SK-N-SH (cell line): Measurements from ENCODE around the gene AUTS2. TPM values are rescaled to one million over a fixed set of nuclear protein-coding genes. Genes with fewer than 3 reads are reported as not detected.
A peak's percentile ranks its signal among the peaks of the same experiment; 100 is the strongest.

Source experiments
- CTCF ChIA-PET: fragments of 300-600, 350-600 bp; formaldehyde crosslinking; extraction: SDS; loops from one replicate; lab custom pipeline; 2021; lab: Yijun Ruan, JAX
- POLR2A ChIA-PET: fragments of 350-600 bp; sonication (Branson Sonifier 250); formaldehyde crosslinking; extraction: SDS; loops from one replicate; lab custom pipeline; 2020; ENCODE audit warnings: antibody characterized with exemption, inconsistent platforms; lab: Yijun Ruan, JAX
- DNase-seq: peaks from one replicate; pipeline ENCODE4 v3.0.0; 2012
- H2AFZ ChIP-seq: fragments of 200-600 bp; sonication (generic); 2 replicates; pipeline ENCODE4 v1.8.1; 2016; ENCODE audit warnings: antibody characterized with exemption, mild to moderate bottlenecking, low read depth
- H3F3A ChIP-seq: fragments of 200-600 bp; sonication (generic); replicated peaks from 2 replicates; pipeline ENCODE3; 2016; ENCODE audit warnings: antibody characterized with exemption, mild to moderate bottlenecking; ENCODE audit not compliant: insufficient read depth
- H3K27ac ChIP-seq, 2 experiments: fragments of 200-500 bp in 1 of 2; fragments of 200-600 bp in 1 of 2; sonication (Bioruptor generic) in 1 of 2; sonication (generic), shearing (Covaris generic) in 1 of 2; 2 replicates each; pipeline versions ENCODE4 v1.5.1 to v1.6.1; 2014 to 2016; ENCODE audit warnings: low read depth in 2 of 2, inconsistent platforms in 1 of 2, low read length in 1 of 2, mild to moderate bottlenecking in 1 of 2, mixed read lengths in 1 of 2
- H3K27me3 ChIP-seq: fragments of 200-600 bp; sonication (generic), shearing (Covaris generic); 2 replicates; pipeline ENCODE4 v1.6.1; 2016; ENCODE audit warnings: mixed run types; ENCODE audit not compliant: insufficient read depth
- H3K36me3 ChIP-seq, 2 experiments: fragments of 200-500 bp in 1 of 2; fragments of 200-600 bp in 1 of 2; sonication (Bioruptor generic) in 1 of 2; sonication (generic) in 1 of 2; replicated peaks in 1 of 2; 2 replicates each; pipeline versions ENCODE3 to v1.5.1; 2014 to 2016; ENCODE audit warnings: low read length in 1 of 2, mild to moderate bottlenecking in 1 of 2; ENCODE audit not compliant: insufficient read depth in 2 of 2, control insufficient read depth in 1 of 2
- H3K4me1 ChIP-seq, 2 experiments: fragments of 200-500 bp in 1 of 2; fragments of 200-600 bp in 1 of 2; sonication (Bioruptor generic) in 1 of 2; sonication (generic), shearing (Covaris generic) in 1 of 2; 2 replicates each; pipeline versions ENCODE4 v1.5.1 to v1.6.1; 2014 to 2016; ENCODE audit warnings: low read depth in 1 of 2, low read length in 1 of 2, mixed run types in 1 of 2; ENCODE audit not compliant: insufficient read depth in 2 of 2, control insufficient read depth in 1 of 2
- H3K4me2 ChIP-seq: fragments of 200-600 bp; sonication (generic), shearing (Covaris generic); 2 replicates; pipeline ENCODE4 v1.6.1; 2017; ENCODE audit warnings: mixed run types
- H3K4me3 ChIP-seq, 2 experiments: fragments of 200-500 bp in 1 of 2; fragments of 200-600 bp in 1 of 2; sonication (Bioruptor generic) in 1 of 2; sonication (generic), shearing (Covaris generic) in 1 of 2; 2 replicates each; pipeline versions ENCODE4 v1.5.1 to v1.8.1; 2014 to 2016; ENCODE audit warnings: low read depth in 2 of 2, inconsistent platforms in 1 of 2, low read length in 1 of 2, mild to moderate bottlenecking in 1 of 2, mixed read lengths in 1 of 2, moderate library complexity in 1 of 2
- H3K79me2 ChIP-seq: fragments of 200-600 bp; sonication (generic); 2 replicates; pipeline ENCODE4 v1.8.1; 2017; ENCODE audit warnings: mild to moderate bottlenecking; ENCODE audit not compliant: insufficient read depth
- H3K9ac ChIP-seq: fragments of 200-600 bp; sonication (generic); 2 replicates; pipeline ENCODE4 v1.6.1; 2017; ENCODE audit warnings: mixed run types
- H3K9me2 ChIP-seq: fragments of 200-600 bp; sonication (generic); 2 replicates; pipeline ENCODE4 v1.6.1; 2017; ENCODE audit warnings: mixed run types
- H3K9me3 ChIP-seq: fragments of 200-600 bp; sonication (generic); 2 replicates; pipeline ENCODE4 v1.6.1; 2017; ENCODE audit warnings: mixed run types, mild to moderate bottlenecking, moderate library complexity
- H4K20me1 ChIP-seq: fragments of 200-600 bp; sonication (generic); 2 replicates; pipeline ENCODE4 v1.6.1; 2017; ENCODE audit warnings: mild to moderate bottlenecking, mixed run types; ENCODE audit not compliant: insufficient read depth
- CHD2 ChIP-seq: fragments of 150-350 bp; IDR thresholded peaks from 2 replicates; pipeline ENCODE4 v1.6.1; 2018; ENCODE audit warnings: low read length; ENCODE audit not compliant: partially characterized antibody
- ELF1 ChIP-seq: IDR thresholded peaks from 2 replicates; pipeline ENCODE4 v1.4.0; 2012
- EP300 ChIP-seq, 2 experiments: IDR thresholded peaks; 2 replicates each; pipeline versions ENCODE4 v1.4.0 to v1.6.1; 2012; ENCODE audit warnings: borderline replicate concordance in 1 of 2, low read depth in 1 of 2, low read length in 1 of 2
- EZH2phosphoT487 ChIP-seq: fragments of 200-600 bp; sonication (generic); IDR thresholded peaks from 2 replicates; pipeline ENCODE4 v1.6.1; 2017; ENCODE audit warnings: low read depth, mixed run types, mild to moderate bottlenecking, antibody characterized with exemption, moderate library complexity, borderline replicate concordance
- FOSL2 ChIP-seq: IDR thresholded peaks from 2 replicates; pipeline ENCODE4 v1.4.0; 2012; ENCODE audit warnings: low read depth, mild to moderate bottlenecking, moderate library complexity, borderline replicate concordance
- FOXJ3 ChIP-seq: sonication (generic); formaldehyde crosslinking; IDR thresholded peaks from 2 replicates; pipeline ENCODE4 v1.5.1; 2020; ENCODE audit warnings: mild to moderate bottlenecking, missing genetic modification reagents
- FOXM1 ChIP-seq: IDR thresholded peaks from 2 replicates; pipeline ENCODE4 v1.4.0; 2012; ENCODE audit warnings: low read depth, mild to moderate bottlenecking
- GABPA ChIP-seq: IDR thresholded peaks from 2 replicates; pipeline ENCODE4 v1.4.0; 2012; ENCODE audit warnings: low read depth, mild to moderate bottlenecking
- GATA2 ChIP-seq: sonication (generic); formaldehyde crosslinking; IDR thresholded peaks from 2 replicates; pipeline ENCODE4 v1.5.0; 2020; ENCODE audit warnings: mild to moderate bottlenecking, missing genetic modification reagents
- MXI1 ChIP-seq: IDR thresholded peaks from 2 replicates; pipeline ENCODE4 v1.6.1; 2012; ENCODE audit warnings: mild to moderate bottlenecking, low read depth, low read length, improper control_type of control experiment
- NRF1 ChIP-seq: IDR thresholded peaks from 2 replicates; pipeline ENCODE4 v1.6.1; 2012; ENCODE audit warnings: low read depth, mild to moderate bottlenecking, low read length
- POLR2AphosphoS5 ChIP-seq: IDR thresholded peaks from 2 replicates; pipeline ENCODE4 v1.6.1; 2012; ENCODE audit warnings: low read depth, low read length
- RCOR1 ChIP-seq: fragments of 150-350 bp; IDR thresholded peaks from 2 replicates; pipeline ENCODE4 v1.6.1; 2017; ENCODE audit warnings: antibody characterized with exemption, low read length
- RXRA ChIP-seq: IDR thresholded peaks from 2 replicates; pipeline ENCODE4 v1.4.0; 2012; ENCODE audit warnings: low read depth, mild to moderate bottlenecking, borderline replicate concordance
- SIN3A ChIP-seq: IDR thresholded peaks from 2 replicates; pipeline ENCODE4 v1.6.1; 2012; ENCODE audit warnings: low read depth, mild to moderate bottlenecking, low read length, moderate library complexity, borderline replicate concordance
- SMC3 ChIP-seq: IDR thresholded peaks from 2 replicates; pipeline ENCODE4 v1.6.1; 2012; ENCODE audit warnings: low read depth, low read length, improper control_type of control experiment
- TEAD4 ChIP-seq: IDR thresholded peaks from 2 replicates; pipeline ENCODE4 v1.4.0; 2012; ENCODE audit warnings: mild to moderate bottlenecking, borderline replicate concordance; ENCODE audit not compliant: insufficient read depth
- YY1 ChIP-seq: IDR thresholded peaks from 2 replicates; pipeline ENCODE4 v1.4.0; 2012; ENCODE audit warnings: low read depth, mild to moderate bottlenecking
- WGBS: methylation state at CpG from one replicate; pipeline ENCODE4 v1.1.6; 2017; ENCODE audit warnings: low lambda C conversion rate; 5-methylcytosine and 5-hydroxymethylcytosine counted together
- polyA plus RNA-seq, 3 experiments: library from polyadenylated mRNA; depleted of rRNA; stranded (reverse); fragments of >200 nt; gene quantifications; 2 replicates each; pipeline ENCODE4 v1.2.3, GENCODE V29; 2012
- TF ChIP-seq, protein P1 (sequence below): IDR thresholded peaks from 2 replicates; pipeline ENCODE4; 2012
- TF ChIP-seq, protein P2 (sequence below): IDR thresholded peaks from 2 replicates; pipeline ENCODE4 v1.4.0; 2012; ENCODE audit warnings: low read depth
- TF ChIP-seq, protein P3 (sequence below): fragments of 150-350 bp; IDR thresholded peaks from 2 replicates; pipeline ENCODE4 v1.6.1; 2017; ENCODE audit warnings: antibody characterized with exemption, low read length, low read depth, borderline replicate concordance
- TF ChIP-seq, protein P4 (sequence below): IDR thresholded peaks from 2 replicates; pipeline ENCODE4 v1.4.0; 2012; ENCODE audit warnings: low read depth, borderline replicate concordance

The AUTS2 gene
- polyA plus RNA-seq (2012; rRNA removed), result 7.8 and 15.6 TPM in 2 replicates
- polyA plus RNA-seq (2012; cell fraction: cytosol; rRNA removed), result 6.6 and 8.9 TPM in 2 replicates
- polyA plus RNA-seq (2012; cell fraction: nucleus; rRNA removed), result 77.7 and 103 TPM in 2 replicates

DNA sequence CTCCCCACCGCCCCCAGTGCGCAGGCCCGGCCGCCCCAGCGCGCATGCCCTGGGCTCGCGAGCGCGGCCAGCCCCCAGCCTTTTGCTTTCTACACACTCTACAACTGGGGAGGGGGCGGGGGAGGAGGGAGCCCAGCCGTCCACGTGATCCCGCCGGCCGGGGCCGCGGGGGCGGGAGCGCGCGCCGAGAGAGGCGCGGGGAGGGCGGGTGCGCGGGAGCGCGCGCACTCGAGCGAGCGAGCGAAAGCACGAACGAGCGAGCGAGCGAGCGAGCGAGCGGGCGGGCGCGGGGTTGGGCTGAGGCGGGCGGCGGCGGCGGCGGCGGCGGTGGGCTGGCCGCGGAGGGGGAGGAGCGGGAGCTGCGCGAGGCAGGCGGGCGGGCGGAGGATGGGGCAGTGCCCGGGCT lies at the start of gene AUTS2:
TSS of gene AUTS2 (plus strand) at position 395 of the 406 bp plus-strand sequence. CDS start 1,179 bp downstream, outside the sequence.
- POLR2A ChIA-PET, result interaction anchor here (1.0 to 1.7 kb wide), 2 partner anchors 67 to 334 kb away, joined by 4 read pairs; no protein-coding TSS in a partner anchor
- Histone ChIP-seq H3K4me1 (peaks cover 8 to 19% of the 10 kb centered on the region in 2 experiments), H3K36me3 (no peaks in the 10 kb centered on the region), H3K27me3 (no peaks in the 10 kb centered on the region), H3F3A (peaks cover 27% of the 10 kb centered on the region), H3K9ac (peak within 1 kb of the TSS; percentile 84), H2AFZ (peak within 1 kb of the TSS; percentile 98), H3K4me2 (peak within 1 kb of the TSS; percentile 98), H3K4me3 (peak within 1 kb of the TSS; percentile 89 to 100), H3K79me2 (peaks cover 40% of the 10 kb centered on the region), H3K9me2 (no peaks in the 10 kb centered on the region), H3K9me3 (no peaks in the 10 kb centered on the region), H4K20me1 (peaks cover 28% of the 10 kb centered on the region), H3K27ac (peak within 1 kb of the TSS; percentile 49 to 93)
- peak; percentile 100 for DNase-seq
- CTCF ChIA-PET, result interaction anchor here (1.1 kb wide), 1 partner anchor 227 kb away, joined by 3 read pairs; no protein-coding TSS in a partner anchor
- TF ChIP-seq TEAD4 (no peak), POLR2AphosphoS5 (no peak), GABPA (no peak), EP300 (IDR thresholded peaks at IDR 0.05; ENCODE audit: borderline replicate concordance in 1 of 2, low read depth in 1 of 2, low read length in 1 of 2) (0 out of 4 replicates have a peak, but pooled peaks of 1 of the 2 experiments have one; percentile 19), MXI1 (peak; percentile 75), ELF1 (no peak), YY1 (no peak), SMC3 (peak; percentile 20; the same call in 1 of the 2 replicates), FOXM1 (no peak), GATA2 (CRISPR knock-in tag) (no peak), RCOR1 (no peak), FOSL2 (no peak), SIN3A (peak; percentile 5; the same call in 1 of the 2 replicates), CHD2 (peak; percentile 61), RXRA (no peak), FOXJ3 (CRISPR knock-in tag) (no peak), NRF1 (peak; percentile 87), EZH2phosphoT487 (no peak)
- TF ChIP-seq, protein P1, sequence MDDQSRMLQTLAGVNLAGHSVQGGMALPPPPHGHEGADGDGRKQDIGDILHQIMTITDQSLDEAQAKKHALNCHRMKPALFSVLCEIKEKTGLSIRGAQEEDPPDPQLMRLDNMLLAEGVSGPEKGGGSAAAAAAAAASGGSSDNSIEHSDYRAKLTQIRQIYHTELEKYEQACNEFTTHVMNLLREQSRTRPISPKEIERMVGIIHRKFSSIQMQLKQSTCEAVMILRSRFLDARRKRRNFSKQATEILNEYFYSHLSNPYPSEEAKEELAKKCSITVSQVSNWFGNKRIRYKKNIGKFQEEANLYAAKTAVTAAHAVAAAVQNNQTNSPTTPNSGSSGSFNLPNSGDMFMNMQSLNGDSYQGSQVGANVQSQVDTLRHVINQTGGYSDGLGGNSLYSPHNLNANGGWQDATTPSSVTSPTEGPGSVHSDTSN, result no peak
- TF ChIP-seq, protein P2, sequence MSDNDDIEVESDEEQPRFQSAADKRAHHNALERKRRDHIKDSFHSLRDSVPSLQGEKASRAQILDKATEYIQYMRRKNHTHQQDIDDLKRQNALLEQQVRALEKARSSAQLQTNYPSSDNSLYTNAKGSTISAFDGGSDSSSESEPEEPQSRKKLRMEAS, result peak; percentile 42; the same call in 1 of the 2 replicates
- TF ChIP-seq, protein P3, sequence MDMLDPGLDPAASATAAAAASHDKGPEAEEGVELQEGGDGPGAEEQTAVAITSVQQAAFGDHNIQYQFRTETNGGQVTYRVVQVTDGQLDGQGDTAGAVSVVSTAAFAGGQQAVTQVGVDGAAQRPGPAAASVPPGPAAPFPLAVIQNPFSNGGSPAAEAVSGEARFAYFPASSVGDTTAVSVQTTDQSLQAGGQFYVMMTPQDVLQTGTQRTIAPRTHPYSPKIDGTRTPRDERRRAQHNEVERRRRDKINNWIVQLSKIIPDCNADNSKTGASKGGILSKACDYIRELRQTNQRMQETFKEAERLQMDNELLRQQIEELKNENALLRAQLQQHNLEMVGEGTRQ, result peak; percentile 60
- TF ChIP-seq, protein P4, sequence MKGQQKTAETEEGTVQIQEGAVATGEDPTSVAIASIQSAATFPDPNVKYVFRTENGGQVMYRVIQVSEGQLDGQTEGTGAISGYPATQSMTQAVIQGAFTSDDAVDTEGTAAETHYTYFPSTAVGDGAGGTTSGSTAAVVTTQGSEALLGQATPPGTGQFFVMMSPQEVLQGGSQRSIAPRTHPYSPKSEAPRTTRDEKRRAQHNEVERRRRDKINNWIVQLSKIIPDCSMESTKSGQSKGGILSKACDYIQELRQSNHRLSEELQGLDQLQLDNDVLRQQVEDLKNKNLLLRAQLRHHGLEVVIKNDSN, result peak; percentile 91
- 0% methylated on average over 18 of the region's 63 CpGs for WGBS
